Neutrophil (primary cell): Measurements from ENCODE around the gene ADCY2.

Experiments
- H3K27ac ChIP-seq: fragments of 200-600 bp; sonication (generic); 2 replicates; pipeline ENCODE4 v1.5.1; 2016; ENCODE audit warnings: mild to moderate bottlenecking, moderate library complexity
- H3K27me3 ChIP-seq: fragments of 200-600 bp; sonication (generic); 2 replicates; pipeline ENCODE4 v1.6.0; 2016; ENCODE audit warnings: mild to moderate bottlenecking
- H3K36me3 ChIP-seq: fragments of 200-600 bp; sonication (generic); 2 replicates; pipeline ENCODE4 v1.5.1; 2017
- H3K4me1 ChIP-seq, 2 experiments: fragments of 200-600 bp in 1 of 2; sonication (generic) in 1 of 2; 1 replicate in 1 of 2; 2 replicates in 1 of 2; pipeline versions ENCODE4 v1.5.1 to v1.6.1; 2013 to 2016; ENCODE audit warnings: low read depth in 1 of 2, low read length in 1 of 2, mild to moderate bottlenecking in 1 of 2, moderate library complexity in 1 of 2; ENCODE audit not compliant: control insufficient read depth in 1 of 2, insufficient read depth in 1 of 2
- H3K4me3 ChIP-seq, 2 experiments: fragments of 200-600 bp in 1 of 2; sonication (generic) in 1 of 2; 1 replicate in 1 of 2; 2 replicates in 1 of 2; pipeline ENCODE4 v1.5.1; 2013 to 2016; ENCODE audit warnings: low read depth in 1 of 2, low read length in 1 of 2, mild to moderate bottlenecking in 1 of 2, moderate library complexity in 1 of 2
- H3K9me3 ChIP-seq: fragments of 200-600 bp; sonication (generic); 2 replicates; pipeline ENCODE4 v1.5.1; 2016
- TF ChIP-seq, protein P1 (sequence below): fragments of 200-600 bp; sonication (generic); IDR thresholded peaks from 2 replicates; pipeline ENCODE4 v1.5.1; 2016; ENCODE audit warnings: antibody characterized with exemption

ADCY2 gene

DNA sequence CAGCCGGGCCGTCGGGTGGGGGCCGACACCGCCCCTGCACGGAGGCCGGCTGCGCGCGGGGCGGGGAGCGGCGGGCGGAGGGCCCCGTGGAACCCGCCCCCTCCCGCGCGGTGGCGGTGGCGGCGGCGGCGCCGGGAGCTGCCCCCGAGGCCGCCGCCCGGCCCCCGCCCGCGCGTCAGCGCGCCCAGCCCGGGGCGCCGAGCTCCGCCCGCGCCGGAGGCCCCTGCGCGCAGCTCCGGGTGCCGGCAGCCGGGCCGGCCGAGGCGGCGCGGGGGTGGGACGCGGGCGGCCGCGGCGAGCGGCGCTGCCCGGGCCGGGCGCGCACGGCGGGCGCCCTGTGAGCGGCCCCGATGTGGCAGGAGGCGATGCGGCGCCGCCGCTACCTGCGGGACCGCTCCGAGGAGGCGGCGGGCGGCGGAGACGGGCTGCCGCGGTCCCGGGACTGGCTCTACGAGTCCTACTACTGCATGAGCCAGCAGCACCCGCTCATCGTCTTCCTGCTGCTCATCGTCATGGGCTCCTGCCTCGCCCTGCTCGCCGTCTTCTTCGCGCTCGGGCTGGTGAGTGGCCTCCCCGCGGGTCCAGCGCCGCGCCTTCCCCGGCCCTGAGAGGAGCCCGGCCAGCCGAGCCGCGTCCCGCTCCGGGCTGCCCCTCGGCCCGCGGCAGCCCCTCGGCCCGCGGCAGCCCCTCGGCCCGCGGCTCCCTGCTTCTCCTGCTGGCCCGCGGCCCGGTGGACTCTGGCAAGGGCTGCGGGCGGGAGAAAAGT, at the start of gene ADCY2:
ADCY2 (plus strand) TSS at position 192 of the 766 bp plus-strand sequence; CDS start at position 351, 159 bp downstream.
- H3K36me3 ChIP-seq: no peaks in the 10 kb centered on the region
- H3K4me3 ChIP-seq: no peak within 1 kb of the TSS
- no peaks in the 10 kb centered on the region for H3K9me3 ChIP-seq
- H3K27me3 ChIP-seq: peaks cover 91% of the 10 kb centered on the region
- no peak within 1 kb of the TSS for H3K27ac ChIP-seq
- TF ChIP-seq, protein P1, sequence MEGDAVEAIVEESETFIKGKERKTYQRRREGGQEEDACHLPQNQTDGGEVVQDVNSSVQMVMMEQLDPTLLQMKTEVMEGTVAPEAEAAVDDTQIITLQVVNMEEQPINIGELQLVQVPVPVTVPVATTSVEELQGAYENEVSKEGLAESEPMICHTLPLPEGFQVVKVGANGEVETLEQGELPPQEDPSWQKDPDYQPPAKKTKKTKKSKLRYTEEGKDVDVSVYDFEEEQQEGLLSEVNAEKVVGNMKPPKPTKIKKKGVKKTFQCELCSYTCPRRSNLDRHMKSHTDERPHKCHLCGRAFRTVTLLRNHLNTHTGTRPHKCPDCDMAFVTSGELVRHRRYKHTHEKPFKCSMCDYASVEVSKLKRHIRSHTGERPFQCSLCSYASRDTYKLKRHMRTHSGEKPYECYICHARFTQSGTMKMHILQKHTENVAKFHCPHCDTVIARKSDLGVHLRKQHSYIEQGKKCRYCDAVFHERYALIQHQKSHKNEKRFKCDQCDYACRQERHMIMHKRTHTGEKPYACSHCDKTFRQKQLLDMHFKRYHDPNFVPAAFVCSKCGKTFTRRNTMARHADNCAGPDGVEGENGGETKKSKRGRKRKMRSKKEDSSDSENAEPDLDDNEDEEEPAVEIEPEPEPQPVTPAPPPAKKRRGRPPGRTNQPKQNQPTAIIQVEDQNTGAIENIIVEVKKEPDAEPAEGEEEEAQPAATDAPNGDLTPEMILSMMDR: no peak
- H3K4me1 ChIP-seq: no peaks in the 10 kb centered on the region

DNA sequence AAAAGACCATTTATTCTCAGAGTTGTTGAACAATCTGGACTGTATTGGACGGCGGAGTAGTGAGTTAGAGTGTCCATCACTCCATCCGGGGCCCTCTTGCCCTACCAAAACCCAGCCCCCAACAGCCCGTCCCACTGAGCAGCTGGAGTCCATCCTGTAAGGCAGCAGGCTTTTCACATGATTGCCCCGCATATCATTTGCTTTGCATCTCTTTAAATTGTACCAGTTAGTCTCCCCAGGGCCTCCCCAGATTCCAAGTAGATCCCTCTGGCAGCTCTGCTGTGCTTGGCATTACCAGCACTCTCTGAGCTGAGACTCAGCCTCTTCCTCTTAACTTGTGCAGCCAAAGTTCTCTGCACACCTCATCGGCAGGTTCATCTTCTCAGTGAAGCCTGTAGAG, 48.6 kb upstream of the ADCY2 start:
- Histone ChIP-seq H3K4me3 (no peak overlapping the region), H3K27ac (no peak overlapping the region), H3K36me3 (no peaks in the 10 kb centered on the region), H3K4me1 (no peaks in the 10 kb centered on the region), H3K9me3 (no peaks in the 10 kb centered on the region), H3K27me3 (no peaks in the 10 kb centered on the region)
- TF ChIP-seq, protein P1: no peak

DNA sequence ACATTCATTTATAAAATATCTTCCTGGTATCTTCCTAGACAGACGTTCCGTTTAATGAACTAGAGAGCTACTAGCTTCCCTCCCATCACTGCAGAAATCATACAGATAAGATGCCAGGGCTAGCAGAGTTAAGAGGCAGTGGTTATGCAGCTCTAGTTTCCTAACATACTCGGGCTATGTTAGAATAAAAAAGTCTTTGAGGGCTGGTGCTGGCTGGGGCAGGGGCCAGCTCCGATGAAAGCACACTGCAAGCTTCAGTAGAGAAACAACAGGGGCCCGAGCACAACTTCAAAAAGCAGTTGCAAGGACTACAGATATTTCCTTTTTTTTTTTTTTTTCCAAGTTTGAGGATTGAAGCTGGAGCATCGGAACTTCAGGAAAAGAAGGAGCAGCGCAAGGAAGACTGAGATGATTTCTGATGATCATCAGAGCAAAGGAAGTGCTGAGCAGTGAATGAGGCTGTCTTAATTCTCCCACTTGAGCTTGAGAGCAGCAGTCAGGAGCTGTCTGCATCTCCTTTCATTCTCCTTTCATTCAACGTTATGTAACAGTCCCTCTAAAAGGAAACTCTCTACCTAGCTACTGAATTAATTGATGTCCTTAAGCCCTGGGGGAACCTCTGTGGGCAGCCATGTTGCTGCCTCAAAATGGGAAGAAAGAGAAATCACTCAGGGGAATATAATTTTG, 47.6 kb upstream of the ADCY2 start:
- Histone ChIP-seq H3K9me3 (no peaks in the 10 kb centered on the region), H3K27ac (no peak overlapping the region), H3K4me1 (no peaks in the 10 kb centered on the region), H3K27me3 (no peaks in the 10 kb centered on the region), H3K36me3 (no peaks in the 10 kb centered on the region), H3K4me3 (no peak overlapping the region)
- TF ChIP-seq, protein P1: no peak

DNA sequence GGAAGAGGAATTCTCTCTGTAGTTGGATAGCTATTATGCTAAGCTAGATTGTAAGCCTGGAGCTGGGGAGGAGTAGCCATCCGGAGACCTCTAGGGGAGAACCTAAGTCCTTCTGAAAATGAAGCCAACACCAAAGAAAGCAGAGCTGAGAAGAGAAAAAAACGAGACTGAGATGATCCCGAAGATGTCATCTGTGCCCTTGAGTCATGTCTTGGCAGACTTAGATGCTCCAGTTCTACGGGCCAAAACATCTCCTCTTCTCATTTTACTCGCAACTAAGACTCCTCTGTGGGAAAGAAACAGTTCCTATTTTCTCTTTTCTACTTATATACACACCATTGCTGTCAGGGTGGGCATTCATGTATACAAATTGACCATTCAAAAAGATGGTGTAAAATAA, 34.3 kb upstream of the ADCY2 start:
- Histone ChIP-seq H3K4me3 (no peak overlapping the region), H3K36me3 (no peaks in the 10 kb centered on the region), H3K27ac (no peak overlapping the region), H3K9me3 (no peaks in the 10 kb centered on the region), H3K4me1 (no peaks in the 10 kb centered on the region), H3K27me3 (no peaks in the 10 kb centered on the region)
- TF ChIP-seq, protein P1: no peak

DNA sequence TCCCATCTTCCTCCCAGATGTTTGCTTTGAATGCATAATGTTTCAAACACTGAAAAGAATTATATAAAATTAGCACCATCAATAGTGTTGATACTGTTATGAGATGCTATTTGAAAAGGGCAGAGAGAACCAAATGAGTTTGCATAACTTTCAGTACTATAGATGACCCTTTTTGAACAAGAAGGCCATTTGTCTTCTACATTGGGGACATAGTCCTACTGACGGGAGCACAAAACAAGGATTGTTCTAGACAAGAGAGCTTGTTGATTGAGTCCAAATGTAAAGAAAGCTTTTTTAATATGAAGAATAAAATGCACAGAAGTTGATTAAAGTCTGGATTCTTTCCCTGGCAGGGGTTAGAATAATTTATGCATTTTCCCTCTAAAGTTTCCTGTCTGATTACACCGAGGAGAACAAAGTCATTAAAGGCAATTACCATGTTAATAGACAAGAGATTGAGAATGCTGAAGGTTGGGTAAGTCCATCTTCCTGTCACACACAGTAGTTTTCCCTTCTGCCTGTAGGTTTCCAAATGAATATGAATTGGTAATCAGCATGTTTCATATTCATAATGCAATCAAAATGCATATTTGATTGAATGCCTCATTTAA, 32.8 kb upstream of the ADCY2 start:
- Histone ChIP-seq H3K9me3 (no peaks in the 10 kb centered on the region), H3K4me1 (no peaks in the 10 kb centered on the region), H3K36me3 (no peaks in the 10 kb centered on the region), H3K27ac (no peak overlapping the region), H3K27me3 (no peaks in the 10 kb centered on the region), H3K4me3 (no peak overlapping the region)
- TF ChIP-seq, protein P1: no peak
